COLO668 (cell line): ENCODE data around the gene PLBD2.

Experiments used
- DNase-seq: peaks from one replicate; lab custom pipeline; 2025; ENCODE audit not compliant: unreplicated experiment; lab: John Stamatoyannopoulos, UW

The PLBD2 gene

DNA sequence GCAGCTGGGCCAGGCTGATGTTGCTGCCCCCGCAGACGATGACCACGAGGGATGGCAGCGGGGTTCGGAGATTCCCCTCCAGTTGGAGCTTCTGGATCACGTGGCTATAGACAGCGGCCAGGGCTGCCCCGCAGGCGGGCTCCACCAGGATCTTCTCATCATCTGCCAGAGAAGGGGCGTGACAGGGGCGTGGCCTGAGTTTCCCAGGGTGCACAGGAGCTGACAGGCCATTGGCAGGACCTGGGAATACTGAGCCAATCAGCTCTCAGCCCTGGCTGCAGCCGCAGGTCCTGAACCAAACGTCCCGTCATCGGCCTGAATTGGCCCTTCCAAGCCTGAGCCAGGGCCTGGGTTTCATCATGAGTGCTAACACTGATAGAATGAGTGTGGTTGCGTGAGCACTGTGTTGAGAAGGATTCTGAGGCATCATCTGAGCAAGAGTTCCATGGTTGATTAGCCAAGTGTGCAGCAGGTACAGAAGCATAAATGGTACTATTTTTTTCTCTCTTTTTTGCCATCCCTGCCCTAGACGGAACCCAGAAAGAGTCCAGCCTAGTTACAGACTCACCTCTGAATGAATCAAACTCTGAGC lies 34.7 kb downstream of the PLBD2 start:
- DNase-seq: no peak

DNA sequence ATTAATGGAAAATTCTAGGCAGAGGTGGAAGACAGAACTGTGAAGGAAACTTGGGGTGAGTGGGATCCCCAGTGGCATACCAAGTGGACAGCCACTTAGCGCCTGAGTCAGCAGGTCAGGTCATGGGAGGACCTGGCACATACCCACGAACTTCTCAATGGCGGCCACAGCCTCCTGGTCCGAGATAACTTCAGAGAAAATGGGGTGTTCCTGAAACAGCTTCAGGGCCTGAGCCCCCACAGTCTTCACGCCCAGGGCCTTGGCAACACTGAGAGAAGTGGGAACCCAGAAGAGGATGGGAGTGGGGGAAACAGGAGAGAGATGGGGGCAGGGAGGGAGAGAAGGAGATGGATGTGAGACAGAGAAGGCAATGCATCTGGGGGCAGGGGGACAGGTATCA lies 35.4 kb downstream of the PLBD2 start:
- DNase-seq: no peak

- DNase-seq: no peak
Observed at GRCh38 chr12:113395119-113395518, 36.7 kb downstream of the PLBD2 start.

DNA sequence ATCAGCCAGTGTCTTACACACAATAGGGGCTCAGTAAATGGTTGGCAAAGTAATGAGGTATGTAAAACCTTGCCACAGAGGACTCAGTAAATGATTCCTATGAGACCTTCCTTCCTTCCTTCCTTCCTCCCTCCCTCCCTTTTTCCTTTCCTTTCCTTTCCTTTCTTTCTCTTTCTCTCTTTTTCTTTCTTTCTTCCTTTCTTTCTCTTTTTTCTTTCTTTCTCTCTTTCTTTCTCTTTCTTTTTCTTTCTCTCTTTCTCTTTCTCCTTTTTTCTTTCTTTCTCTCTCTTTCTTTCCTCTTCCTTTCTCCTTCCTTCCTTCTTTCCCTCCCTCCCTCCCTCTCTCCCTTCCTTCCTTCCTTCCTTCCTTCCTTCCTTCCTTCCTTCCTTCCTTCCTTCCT lies 37.8 kb downstream of the PLBD2 start:
- no peak for DNase-seq

- DNase-seq: no peak
Observed at GRCh38 chr12:113396828-113397496, 38.6 kb downstream of the PLBD2 start.

DNA sequence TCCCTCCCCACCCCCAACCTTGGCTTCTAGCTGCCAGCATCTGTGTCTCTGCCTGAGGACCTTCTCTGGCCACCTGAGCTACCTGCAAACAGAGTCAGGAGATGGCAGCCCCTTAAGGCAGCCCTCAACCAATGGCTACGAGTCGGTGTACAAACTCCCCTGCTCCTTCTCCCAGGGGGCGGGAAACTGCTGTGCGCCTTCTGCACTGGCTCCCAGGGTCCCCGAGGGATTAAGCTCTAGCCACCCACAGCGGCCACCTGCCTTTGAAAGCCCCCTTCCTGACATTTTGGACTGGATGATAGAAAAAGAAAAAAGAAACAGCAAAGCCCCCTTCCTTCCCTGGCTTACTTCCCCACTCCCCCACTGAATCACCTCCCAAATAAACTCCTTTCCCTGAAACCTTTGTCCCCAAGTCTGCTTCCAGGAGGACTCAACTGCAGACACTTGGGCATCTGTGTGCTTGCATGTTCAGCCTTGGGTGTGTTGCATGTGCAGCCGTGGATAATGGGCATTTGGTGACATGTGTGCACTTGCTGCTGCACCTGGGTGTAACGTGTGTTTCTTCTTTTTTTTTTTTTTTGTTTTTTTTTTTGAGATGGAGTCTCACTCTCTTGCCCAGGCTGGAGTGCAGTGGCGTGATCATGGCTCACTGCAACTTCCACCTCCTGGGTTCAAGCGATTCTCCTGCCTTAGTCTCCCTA lies 39.3 kb downstream of the PLBD2 start:
- DNase-seq: no peak

GRCh38 chr12:113398346-113399290 lies 40.2 kb downstream of the PLBD2 start:
- no peak for DNase-seq

DNA sequence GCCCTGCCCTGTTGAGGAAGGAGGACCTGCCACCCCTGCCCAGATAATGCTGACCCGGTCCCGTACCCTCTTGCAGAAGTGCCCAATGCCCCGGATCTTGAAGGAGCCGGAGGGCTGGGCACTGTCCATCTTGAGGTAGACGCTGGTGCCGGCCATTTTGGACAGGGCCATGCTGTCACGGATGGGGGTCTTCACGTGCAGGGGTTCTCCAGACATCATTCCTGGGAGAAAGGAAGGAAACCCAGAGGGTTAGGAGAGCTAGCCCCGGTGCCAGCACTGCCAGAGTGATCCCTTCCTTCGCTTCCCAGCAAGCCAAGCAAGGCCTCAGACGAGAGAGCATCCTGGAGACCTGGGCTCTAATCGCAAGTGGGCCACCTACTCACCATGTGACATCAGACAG lies 41.1 kb downstream of the PLBD2 start:
- no peak for DNase-seq

- no peak for DNase-seq
Observed at GRCh38 chr12:113400362-113400761, 42.0 kb downstream of the PLBD2 start.

- DNase-seq: no peak
Observed at GRCh38 chr12:113401066-113402000, 42.9 kb downstream of the PLBD2 start.

DNA sequence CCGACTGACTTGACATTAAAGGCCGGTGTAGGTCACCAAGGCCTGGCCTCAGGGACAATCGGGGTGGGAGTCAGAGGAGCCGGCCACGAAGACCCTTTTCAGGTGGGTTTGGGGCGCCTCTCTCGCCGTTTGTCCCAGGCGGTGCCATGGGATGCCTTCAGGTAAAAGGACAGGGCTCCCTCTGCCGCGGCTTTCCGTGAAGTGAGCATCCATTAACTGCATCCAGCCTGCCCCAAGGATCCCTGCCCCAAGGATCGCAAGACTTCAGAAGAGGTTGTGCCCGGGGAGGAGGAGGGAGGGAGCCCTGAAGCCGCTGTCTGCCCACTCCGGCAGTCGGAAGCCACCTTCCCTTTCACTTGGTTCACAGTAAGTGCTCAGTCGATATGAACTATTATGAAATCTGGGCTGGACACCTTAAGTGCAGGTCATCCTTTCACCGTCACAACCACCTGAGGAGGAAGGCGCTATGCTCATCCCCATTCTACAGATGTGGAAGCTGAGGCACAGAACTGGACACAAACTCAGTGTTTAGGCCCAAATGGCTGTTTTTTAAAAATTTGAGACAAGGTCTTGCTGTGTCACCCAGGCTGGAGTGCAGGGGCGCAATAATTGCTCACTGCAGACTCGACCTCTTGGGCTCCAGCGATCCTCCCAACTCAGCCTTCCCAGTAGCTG lies 44.3 kb downstream of the PLBD2 start:
- no peak for DNase-seq

- no peak for DNase-seq
Observed at GRCh38 chr12:113403435-113404415, 45.3 kb downstream of the PLBD2 start, which contains the start of gene SDS. Gene SDS (minus strand): TSS chr12:113403887. CDS start chr12:113399708, 4,179 bp downstream.

DNA sequence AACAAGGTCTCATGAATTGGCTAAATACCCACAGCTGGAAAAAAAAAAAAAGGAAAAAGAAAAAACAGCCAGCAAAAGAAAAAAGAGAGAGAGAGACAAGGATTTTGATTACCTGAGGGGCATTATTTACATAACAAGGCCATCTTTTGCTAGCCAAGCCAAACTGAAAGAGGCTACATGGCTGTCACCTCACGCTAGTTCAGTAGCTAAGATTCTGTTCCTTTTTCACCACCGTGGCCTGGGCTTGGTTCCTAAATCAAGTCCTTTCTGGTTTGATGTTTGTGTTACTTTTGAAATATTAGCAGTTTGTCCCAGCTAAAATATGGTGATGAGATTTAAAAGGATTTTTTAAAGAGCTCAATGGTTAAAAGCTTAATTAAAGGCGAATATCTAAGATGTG lies 47.3 kb downstream of the PLBD2 start:
- no peak for DNase-seq

- no peak for DNase-seq
Observed at GRCh38 chr12:113407931-113408600, 49.7 kb downstream of the PLBD2 start.

DNA sequence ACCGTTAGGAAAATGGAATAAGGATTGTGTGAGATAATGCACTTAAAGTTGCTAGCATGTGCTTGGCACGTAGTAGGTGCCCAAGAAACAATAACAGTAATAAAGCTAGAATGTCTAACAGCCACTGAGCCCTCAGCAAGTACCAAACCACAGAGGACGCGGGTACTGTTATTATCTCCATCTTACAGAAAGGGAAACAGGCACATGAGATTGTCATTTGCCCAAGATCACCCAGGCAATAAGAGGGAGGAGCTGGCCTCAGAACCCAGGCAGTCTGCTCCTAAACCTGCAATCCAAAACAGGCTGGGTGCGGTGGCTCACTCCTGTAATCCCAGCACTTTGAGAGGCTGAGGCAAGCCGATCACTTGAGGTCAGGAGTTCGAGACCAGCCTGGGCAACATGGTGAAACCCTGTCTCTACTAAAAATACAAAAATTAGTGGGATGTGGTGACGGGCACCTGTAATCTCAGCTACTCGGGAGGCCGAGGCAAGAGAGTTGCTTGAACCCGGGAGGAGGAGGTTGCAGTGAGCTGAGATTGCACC lies 50.4 kb downstream of the PLBD2 start:
- no peak for DNase-seq

GRCh38 chr12:113409462-113410124 lies 51.2 kb downstream of the PLBD2 start:
- no peak for DNase-seq

- DNase-seq: peak; percentile 15
Observed at GRCh38 chr12:113413488-113413939, 55.1 kb downstream of the PLBD2 start.
